GM18499 (cell line): ENCODE data around the gene PICALM.
"Not testable (repeated sequence)": the region's sequence is repeated elsewhere in the genome, so short reads cannot be mapped to it uniquely, and the experiment has no call there.

Source experiments
- ATAC-seq: cut with Tn5 transposase; IDR thresholded peaks from one replicate; pipeline ENCODE4 v1.9.1; 2021; ENCODE audit warnings: moderate number of reproducible peaks; ENCODE audit not compliant: insufficient read depth, unreplicated experiment

PICALM gene, protein sequence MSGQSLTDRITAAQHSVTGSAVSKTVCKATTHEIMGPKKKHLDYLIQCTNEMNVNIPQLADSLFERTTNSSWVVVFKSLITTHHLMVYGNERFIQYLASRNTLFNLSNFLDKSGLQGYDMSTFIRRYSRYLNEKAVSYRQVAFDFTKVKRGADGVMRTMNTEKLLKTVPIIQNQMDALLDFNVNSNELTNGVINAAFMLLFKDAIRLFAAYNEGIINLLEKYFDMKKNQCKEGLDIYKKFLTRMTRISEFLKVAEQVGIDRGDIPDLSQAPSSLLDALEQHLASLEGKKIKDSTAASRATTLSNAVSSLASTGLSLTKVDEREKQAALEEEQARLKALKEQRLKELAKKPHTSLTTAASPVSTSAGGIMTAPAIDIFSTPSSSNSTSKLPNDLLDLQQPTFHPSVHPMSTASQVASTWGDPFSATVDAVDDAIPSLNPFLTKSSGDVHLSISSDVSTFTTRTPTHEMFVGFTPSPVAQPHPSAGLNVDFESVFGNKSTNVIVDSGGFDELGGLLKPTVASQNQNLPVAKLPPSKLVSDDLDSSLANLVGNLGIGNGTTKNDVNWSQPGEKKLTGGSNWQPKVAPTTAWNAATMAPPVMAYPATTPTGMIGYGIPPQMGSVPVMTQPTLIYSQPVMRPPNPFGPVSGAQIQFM

DNA sequence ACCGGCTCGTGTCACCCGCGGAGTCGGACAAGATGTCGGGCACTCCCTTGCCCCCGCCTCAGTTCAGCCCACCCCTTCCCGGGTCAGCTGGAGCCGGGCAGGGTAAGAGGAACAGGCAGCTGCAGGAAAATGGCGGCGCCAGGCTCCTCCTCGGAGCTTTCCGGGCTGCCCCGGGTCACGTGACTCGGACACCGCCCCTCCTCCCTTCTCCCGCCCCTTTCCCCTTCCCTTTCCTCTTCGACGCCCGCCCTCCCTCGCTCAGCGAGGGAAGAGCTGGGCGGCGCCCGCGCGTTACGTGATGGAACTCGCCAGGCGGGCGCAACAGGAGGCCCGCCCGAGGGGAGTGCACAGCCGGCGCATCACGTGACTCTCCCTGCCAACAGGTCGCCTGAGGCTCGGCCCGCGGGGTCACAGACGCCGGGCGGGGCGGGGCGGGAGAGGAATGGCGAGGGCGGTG is at the start of gene PICALM:
PICALM (minus strand) TSS at position 134 of the 457 bp plus-strand sequence. CDS start 304 bp downstream, outside the sequence.
- ATAC-seq = peak; percentile 71

DNA sequence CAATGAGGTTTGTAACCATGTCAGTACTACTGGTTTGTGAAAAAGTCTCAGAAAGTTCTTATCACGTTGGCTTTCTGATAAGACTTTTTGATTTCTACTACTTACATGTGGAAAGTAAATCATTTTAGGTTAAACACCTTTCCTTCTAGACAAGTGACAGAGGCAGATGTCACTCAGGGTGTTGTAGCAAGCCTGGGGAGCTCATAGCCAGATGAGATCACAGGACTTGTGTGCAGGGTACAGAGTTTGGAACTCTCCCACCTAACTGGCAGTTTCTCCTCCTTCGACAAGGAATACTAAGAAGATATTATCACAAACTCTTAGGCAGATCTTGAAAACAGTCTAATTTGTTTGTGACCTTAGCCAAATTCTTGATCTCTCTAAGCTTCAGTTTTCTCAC is 49.4 kb upstream of the PICALM start:
- ATAC-seq = no peak

DNA sequence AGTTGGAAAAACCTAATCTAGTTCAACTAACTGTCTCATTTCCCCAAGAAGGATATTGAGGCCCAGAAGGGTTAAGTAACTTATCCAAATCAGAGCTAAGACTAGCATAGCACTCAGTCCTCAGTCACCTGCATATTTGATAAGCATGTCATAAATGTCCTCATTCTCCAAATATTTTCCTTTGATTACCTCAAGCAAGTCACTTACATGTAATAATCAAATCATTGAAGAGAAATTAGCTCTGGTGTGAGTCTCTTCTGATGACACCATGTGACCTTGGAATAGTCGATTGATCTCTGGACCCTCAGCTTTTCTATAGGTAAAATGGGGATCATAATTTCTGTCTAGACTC is 48.8 kb upstream of the PICALM start:
- no peak for ATAC-seq

DNA sequence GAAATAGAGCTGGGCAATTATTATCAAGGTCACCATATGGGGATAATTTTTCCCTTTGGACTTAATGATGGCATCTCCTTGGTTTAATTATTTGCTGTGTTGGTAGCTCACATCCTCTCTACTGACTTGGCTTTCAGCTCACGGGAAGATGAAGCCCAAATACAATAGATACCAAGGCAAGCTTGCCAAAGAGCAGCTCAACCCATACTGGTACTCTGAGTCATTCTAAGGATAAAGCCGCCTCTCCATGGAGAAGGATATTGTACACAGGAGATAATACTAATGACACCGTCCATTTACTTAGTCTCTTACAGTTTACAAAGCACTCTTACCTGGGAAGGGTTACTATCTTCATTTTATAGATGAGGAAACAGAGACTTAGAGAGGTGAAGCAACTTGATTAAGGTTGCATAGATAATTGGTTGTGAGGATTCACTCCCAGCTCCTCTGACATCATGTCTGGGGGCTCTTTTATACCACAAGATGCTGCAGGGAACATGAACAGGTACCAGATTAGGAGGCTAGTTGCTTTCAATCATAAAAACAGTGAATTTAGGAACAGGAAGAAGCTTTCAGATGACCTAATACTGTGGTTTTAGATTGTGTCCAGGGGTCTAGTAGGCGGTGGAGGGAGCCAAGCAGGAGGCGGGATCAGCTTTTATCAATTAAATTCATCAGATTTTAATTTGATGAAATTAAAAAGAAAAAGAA is 48.3 kb upstream of the PICALM start:
- ATAC-seq = no peak

DNA sequence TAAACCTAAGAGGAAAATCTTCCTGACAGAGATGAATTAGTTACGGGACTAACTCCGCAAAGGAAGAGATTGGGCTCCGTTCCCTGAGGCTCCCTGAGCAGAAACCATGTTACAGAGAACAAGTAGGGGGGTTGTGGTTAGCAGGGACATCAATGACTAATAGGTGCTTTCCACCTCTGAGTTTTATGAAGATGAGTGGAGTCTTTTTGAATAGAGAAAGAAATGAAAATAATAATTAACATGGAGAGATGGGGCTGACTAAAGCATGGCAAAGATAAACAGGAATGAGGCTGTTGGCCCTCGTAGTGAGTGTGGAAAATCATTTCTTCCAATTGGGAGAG is 47.5 kb upstream of the PICALM start:
- peak; percentile 88 for ATAC-seq

DNA sequence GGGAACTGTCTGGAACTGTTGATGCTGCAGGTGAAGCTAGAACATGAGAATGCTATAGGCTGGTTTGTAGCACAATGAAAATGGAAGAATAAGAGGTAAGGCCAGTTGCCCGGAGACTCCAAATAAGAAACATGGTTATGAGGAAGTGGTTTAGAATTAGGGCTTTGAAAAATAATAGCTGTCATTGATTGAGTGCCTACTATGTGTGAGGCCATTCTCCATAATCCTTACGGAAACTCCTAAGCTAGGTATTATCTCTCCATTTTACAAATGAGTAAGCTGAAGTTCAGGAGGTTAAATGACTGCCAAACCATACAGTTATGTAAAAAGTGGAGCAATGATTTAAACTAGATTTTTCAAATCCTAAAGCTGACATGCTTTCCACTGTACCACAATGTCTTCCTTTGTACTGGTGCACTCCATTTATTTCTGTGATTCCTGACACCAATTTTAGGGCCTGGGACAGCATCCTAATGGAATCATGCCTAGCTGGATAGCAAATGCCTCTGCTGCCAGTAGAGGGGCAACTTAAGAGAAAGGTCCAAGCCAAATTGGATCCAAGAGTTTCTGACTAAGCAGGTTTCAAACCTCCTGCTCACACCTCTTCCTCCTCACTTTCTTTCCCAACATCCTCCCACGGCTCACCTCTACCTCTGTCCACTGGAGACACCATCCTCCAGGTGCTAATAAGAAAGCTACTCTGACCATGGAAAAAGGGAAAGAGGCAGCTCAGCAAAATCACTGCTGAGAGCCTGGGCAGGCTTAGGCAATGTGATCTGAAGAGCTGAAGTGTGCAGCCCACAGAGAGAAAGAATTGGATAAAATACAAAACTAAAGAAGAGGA is 46.9 kb upstream of the PICALM start:
- peak; percentile 18 for ATAC-seq

DNA sequence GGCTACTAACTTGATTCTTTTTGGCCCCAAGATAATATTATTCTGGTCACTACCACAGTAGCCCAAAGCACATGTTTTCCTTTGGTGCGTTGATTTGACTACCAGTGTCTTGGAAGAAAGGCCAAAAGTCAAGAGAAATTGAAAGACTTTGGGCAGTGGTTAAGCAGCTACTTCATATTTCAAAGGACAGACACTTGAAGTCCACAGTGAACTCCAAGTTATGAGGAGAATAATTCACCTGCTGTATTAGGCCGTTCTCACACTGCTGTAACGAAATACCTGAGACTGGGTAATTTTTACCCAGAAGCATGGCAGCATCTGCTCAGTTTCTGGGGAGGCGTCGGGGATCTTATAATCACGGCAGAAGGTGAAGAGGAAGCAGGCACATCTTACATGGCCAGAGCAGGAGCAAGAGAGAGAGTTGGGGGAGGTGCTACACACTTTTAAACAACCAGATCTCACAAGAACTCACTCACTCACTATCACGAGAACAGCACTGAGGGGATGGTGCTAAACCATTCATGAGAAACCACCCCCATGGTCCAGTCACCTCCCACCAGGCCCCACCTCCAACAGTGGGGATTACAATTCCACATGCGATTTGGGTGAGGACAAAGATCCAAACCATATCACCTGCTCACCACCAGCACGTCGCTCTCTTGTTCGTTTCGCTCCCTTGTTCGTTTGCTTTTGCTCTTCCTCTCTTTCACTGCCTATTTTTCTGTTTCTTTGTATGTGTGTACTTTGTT is 40.2 kb upstream of the PICALM start:
- no peak for ATAC-seq

DNA sequence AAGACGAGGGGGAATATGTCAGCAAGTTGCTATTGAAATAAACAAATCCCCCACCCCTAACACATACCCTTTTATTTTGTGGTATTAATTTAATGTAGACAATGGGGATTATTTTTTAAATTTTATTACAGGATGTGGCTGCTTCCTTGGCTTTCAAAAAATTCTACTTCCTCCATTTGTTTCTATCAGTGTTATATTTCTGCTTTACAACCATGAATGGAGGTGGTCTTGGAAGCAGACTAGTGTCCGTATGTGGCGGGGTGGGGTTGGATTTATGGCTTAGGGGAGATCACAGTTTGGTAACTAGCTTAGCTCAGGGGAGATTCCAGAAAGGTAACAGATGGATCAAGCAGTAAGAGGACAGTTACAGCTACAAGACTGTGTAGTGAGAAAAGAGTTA is 39.3 kb upstream of the PICALM start:
- ATAC-seq = no peak

DNA sequence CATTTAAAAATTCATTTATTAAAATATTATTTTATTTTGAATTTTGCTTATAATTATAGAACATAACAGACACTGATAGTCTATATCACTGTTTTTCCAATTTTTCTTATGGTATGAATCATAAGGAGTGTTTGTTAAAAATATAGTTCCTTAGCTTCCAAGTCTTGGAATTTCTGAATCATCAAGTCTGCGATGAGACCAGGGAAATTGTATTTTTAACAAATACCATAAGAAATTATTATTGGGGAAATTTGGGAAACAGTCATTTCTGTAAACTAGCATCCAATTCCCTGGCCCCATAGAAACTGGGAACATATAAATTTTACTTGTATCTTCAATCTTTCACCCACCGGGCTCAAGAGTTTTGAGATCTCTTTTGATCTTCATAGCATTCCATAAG is 38.0 kb upstream of the PICALM start:
- no peak for ATAC-seq

DNA sequence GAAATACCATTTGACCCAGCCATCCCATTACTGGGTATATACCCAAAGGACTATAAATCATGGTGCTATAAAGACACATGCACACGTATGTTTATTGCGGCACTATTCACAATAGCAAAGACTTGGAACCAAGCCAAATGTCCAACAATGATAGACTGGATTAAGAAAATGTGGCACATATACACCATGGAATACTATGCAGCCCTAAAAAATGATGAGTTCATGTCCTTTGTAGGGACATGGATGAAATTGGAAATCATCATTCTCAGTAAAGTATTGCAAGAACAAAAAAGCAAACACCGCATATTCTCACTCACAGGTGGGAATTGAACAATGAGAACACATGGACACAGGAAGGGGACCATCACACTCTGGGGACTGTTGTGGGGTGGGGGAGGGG is 37.1 kb upstream of the PICALM start:
- not testable (repeated sequence) for ATAC-seq

DNA sequence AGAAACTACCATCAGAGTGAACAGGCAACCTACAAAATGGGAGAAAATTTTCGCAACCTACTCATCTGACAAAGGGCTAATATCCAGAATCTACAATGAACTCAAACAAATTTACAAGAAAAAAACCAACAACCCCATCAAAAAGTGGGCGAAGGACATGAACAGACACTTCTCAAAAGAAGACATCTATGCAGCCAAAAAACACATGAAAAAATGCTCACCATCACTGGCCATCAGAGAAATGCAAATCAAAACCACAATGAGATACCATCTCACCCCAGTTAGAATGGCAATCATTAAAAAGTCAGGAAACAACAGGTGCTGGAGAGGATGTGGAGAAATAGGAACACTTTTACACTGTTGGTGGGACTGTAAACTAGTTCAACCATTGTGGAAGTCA is 36.7 kb upstream of the PICALM start:
- ATAC-seq = not testable (repeated sequence)

DNA sequence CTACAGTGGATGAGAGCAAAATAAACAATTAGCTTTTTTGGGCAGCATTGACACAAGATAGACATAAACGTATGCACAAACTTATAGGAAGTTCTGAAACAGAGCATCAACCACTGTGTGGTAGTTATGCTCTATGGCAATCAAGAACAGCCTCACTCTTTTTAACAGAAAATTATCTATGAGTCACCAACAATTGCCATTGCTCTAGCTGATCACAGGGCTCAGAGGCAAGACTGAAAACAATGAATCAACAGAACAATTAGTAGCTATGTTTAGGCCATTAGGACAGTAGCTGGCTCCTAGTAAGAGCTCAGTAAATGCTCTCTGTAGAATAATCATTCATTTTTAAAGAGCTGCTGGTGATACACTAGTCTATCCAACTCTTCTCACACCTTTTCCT is 34.9 kb upstream of the PICALM start:
- ATAC-seq = no peak

DNA sequence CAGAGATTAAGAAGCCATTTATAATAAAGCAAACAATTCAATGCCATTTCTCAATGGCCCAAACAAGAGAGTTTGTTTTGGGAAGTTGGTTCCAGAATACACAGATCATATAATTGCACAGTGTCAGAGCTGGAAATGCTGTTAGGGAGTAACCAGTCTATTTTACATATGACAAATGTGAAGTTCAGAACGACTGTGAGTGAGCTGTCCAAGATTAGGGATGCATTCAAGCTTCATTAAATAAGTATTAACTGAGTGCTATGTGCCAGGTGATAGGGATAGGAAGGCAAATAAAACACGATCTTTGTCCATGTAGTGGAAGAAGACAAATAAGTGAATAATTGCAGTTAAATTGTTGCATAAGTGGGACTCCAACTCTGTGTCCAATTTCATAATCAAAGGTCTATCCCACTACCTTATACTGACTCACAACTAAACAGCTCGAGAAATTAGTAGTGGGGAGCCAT is 33.1 kb upstream of the PICALM start:
- no peak for ATAC-seq

DNA sequence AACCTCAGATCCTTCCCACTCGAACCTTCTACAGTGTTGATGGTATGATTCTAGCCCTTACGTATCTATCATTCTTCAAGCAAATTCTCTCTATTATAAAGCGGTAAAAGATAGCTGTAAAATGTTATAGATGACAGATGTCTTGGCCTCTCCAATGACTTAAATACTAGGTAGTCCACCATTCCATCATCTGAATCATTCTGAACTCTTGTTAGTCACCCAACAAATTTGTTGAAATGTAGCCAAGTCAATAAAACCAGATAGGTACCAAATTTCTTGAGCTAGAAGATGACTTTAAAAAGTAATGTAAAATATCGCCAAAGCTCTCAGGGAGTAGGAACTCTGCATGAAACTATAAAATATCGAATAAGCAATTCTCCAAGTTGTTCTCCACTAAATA is 32.6 kb upstream of the PICALM start:
- no peak for ATAC-seq

DNA sequence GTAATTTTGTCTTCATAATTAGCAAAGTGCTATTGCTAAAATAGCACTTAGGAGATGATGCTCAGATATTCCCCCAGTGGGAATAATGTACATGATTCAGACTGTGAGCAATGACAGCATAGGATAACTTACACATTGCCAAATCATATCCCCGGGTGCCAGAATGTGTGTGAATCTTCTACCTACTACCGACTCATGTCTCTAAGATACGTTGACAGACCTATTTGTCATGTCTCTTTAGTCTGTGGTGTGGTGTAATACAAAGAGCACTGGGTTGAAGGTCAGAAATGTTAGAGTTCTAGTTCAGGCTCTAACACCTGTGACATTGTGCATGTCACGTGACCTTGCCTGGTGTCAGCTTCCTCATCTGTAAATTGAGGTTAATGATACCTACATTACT is 31.0 kb upstream of the PICALM start:
- ATAC-seq = no peak

DNA sequence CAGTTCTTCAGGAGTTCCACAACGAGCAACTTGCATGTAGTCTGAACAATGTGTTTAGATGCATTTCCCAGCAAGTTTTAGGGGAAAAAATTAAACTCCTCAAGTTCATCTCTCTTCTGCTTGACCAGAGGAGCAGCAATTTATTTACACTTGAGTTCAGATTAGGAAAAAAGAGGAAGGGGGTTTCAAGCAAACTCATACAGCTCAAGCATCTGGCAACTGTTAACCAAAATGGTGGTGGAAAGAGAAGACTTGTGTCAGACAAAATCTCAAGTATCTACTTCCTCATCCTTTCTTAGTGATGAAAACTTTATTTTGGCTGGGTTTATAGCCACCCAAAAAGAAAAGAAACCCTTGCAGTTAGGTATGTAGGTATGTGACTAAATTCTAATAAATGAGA is 29.1 kb upstream of the PICALM start:
- no peak for ATAC-seq

DNA sequence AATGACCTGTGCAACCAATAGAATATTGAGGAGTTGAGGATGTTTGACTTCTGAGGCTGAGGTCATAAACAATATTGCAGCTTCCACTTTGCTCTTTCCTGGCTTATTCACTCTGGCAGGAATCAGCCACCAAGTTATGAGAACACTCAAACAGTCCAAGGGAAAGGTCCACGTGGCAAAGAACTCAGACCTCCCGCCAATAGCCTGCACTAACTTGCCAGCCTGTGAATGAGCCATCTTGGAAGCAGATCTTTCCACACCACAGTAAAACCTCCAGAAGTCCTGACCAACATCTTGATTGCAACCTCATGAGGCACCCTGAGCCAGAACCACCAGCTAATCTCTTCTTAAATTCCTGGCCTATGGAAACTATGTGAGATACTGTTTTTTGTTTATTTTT is 22.7 kb upstream of the PICALM start:
- ATAC-seq = no peak

DNA sequence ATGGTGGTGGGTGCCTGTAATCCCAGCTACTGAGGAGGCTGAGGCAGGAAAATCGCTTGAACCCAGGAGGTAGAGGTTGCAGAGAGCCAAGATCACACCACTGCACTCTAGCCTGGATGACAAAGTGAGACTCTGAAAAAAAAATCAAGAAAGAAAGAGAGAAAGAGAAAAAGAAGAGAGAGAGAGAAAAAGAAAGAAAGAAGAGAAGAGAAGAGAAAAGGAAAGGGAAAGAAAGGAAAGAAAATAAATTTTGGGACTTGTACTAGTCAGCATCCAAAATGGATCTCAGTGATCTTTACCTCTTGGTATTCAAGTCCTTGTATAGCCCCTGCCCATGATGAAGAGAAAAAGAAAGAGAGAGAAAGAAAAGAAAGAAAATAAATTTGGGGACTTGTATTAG is 22.2 kb upstream of the PICALM start:
- no peak for ATAC-seq

DNA sequence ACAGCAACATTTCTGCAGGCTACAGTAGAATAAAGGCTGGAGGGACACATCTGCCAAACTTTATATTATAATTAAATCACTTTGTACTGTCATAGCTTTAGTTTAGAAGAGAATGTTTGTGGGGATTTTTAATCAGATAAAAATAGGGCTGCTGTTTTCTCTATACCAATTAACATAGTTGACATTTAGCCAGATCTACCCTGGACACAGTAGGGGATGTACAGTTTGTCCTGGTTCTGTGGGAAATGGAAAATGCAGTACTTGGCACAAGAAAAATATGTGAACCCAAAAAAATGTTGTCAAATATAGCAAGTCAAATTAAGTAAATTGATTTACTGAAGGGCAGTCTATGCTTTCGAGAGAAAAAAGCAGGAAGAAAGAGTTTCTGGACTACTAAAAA is 20.8 kb upstream of the PICALM start:
- ATAC-seq = no peak

DNA sequence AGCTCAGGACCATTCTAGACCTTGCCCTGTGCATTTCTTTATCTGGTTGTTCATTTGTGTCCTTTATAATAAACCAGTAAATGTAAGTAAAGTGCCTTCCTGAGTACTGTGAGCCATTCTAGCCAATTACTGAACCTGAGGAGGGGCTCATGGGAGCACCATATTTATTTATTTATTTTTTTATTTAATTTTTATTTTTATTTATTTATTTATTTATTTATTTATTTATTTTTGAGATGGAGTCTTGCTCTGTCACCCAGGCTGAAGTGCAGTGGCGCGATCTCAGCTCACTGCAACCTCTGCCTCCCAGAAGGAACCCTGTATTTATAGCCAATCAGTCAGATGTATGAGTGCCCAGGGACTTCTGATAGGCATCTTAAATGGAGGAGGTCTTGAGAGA is 18.8 kb upstream of the PICALM start:
- not testable (repeated sequence) for ATAC-seq
